ENCODE measurements around the gene GHRHR. TPM values are rescaled to one million over a fixed set of nuclear protein-coding genes. Genes with fewer than 3 reads are reported as not detected.

The GHRHR gene
- total and polyA plus RNA-seq, 10 of the 15 experiments (the other 5 are each of a cell fraction or from before 2014, with no cell fraction given) = not detected

GRCh38 chr7:30974605-30975255 lies 11.0 kb downstream of the GHRHR start (continued):
- TF ChIP-seq CTCF (IDR thresholded peaks at IDR 0.05 in 2 of 3, conservative IDR thresholded peaks at IDR 0.05 in 1 of 3; ENCODE audit: control insufficient read depth in 2 of 3, extremely low read depth in 1 of 3, insufficient read depth in 1 of 3, low read depth in 3 of 3, low read length in 3 of 3) (peak; percentile 90 to 96 (median 93); a peak in 5 of 6 replicates), REST (IDR thresholded peaks at IDR 0.05; ENCODE audit: low read depth, low read length) (no peak), PML (IDR thresholded peaks at IDR 0.05; ENCODE audit: low read length) (no peak), PAX5 (IDR thresholded peaks at IDR 0.05; ENCODE audit: borderline replicate concordance, low read depth, low read length) (peak; percentile 72), IKZF2 (IDR thresholded peaks at IDR 0.05) (peak; percentile 50 to 58; a peak in 3 of 4 replicates), ZZZ3 (IDR thresholded peaks at IDR 0.05; ENCODE audit: control insufficient read depth, insufficient read length, low read depth) (no peak), TCF12 (IDR thresholded peaks at IDR 0.05; ENCODE audit: low read depth, low read length) (peak; percentile 84), ZNF207 (IDR thresholded peaks at IDR 0.05; ENCODE audit: borderline replicate concordance) (no peak), NR2C2 (IDR thresholded peaks at IDR 0.05; ENCODE audit: borderline replicate concordance, control insufficient read depth, insufficient read length, low read depth) (no peak), ZNF592 (IDR thresholded peaks at IDR 0.05) (0 out of 2 replicates have a peak, but pooled peaks have one; percentile 13), STAT1 (conservative IDR thresholded peaks at IDR 0.05) (0 out of 2 replicates have a peak, but pooled peaks have one; percentile 76), USF2 (IDR thresholded peaks at IDR 0.05; ENCODE audit: borderline replicate concordance, low read depth, low read length) (no peak), HDGF (IDR thresholded peaks at IDR 0.05) (peak; percentile 90; the same call in 1 of the 2 replicates), RAD21 (IDR thresholded peaks at IDR 0.05; ENCODE audit: insufficient read depth, low read depth, low read length) (peak; percentile 82), SKIL (IDR thresholded peaks at IDR 0.05; ENCODE audit: low read depth, poor library complexity, severe bottlenecking) (no peak), RCOR1 (conservative IDR thresholded peaks at IDR 0.05; ENCODE audit: low read depth, low read length) (no peak), LARP7 (IDR thresholded peaks at IDR 0.05) (no peak)

Measured in GM12878 (cell line).